Measurements from ENCODE around the gene DLD. TPM values are rescaled to one million over a fixed set of nuclear protein-coding genes. Genes with fewer than 3 reads are reported as not detected.
A peak's percentile ranks its signal among the peaks of the same experiment; 100 is the strongest.

DLD gene
- total and polyA plus RNA-seq, 9 of the 15 experiments (the other 6 are each of a cell fraction or from before 2014, with no cell fraction given) = 130 to 639 (median 247) TPM

DNA sequence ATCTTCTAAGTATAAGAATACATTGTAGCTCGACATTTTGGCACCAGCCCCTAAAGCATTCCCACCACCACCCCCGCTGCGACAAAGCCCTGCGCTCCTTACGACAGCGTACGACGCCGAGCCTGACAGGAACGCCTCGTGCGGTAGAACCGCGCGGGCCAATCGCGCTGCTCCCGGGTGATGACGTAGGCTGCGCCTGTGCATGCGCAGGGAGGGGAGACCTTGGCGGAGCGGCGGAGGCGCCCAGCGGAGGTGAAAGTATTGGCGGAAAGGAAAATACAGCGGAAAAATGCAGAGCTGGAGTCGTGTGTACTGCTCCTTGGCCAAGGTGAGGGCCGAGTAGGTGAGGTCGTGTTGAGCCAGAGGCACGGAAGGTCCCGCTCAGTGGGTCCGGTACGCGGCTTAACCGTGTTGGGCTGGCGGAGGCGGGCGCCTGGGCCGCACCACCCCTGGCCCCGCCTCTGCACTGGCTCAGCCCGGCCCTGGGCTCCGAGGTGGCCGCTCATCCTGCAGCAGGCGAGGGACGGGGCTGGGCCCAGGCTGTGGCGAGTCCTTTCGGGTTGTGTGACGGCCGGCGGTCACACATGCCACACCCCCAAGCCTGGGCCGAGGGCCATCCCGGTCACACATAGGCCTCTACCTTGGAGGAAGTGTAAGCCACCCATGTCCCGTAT, at the start of gene DLD (continued):
- TF ChIP-seq CREB1 (IDR thresholded peaks at IDR 0.05) = peak; percentile 95
- TF ChIP-seq CREB1 (CRISPR knock-in tag; IDR thresholded peaks at IDR 0.05) = peak; percentile 97
- no peak for TF ChIP-seq ZNF354B (CRISPR knock-in tag; IDR thresholded peaks at IDR 0.05)
- TF ChIP-seq YY1 (IDR thresholded peaks at IDR 0.05; ENCODE audit: borderline replicate concordance in 1 of 3, control insufficient read depth in 1 of 3, extremely low read depth in 1 of 3, insufficient read depth in 3 of 3, insufficient read length in 1 of 3, insufficient replicate concordance in 2 of 3, low read depth in 1 of 3, low read length in 2 of 3) = peak in 2 of 3 experiments; percentile 53 to 59
- TF ChIP-seq, protein P1, sequence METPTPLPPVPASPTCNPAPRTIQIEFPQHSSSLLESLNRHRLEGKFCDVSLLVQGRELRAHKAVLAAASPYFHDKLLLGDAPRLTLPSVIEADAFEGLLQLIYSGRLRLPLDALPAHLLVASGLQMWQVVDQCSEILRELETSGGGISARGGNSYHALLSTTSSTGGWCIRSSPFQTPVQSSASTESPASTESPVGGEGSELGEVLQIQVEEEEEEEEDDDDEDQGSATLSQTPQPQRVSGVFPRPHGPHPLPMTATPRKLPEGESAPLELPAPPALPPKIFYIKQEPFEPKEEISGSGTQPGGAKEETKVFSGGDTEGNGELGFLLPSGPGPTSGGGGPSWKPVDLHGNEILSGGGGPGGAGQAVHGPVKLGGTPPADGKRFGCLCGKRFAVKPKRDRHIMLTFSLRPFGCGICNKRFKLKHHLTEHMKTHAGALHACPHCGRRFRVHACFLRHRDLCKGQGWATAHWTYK (CRISPR knock-in tag; IDR thresholded peaks at IDR 0.05) = peak; percentile 37
- no peak for TF ChIP-seq MAFG (tag; conservative IDR thresholded peaks at IDR 0.05)
- TF ChIP-seq, protein P2, sequence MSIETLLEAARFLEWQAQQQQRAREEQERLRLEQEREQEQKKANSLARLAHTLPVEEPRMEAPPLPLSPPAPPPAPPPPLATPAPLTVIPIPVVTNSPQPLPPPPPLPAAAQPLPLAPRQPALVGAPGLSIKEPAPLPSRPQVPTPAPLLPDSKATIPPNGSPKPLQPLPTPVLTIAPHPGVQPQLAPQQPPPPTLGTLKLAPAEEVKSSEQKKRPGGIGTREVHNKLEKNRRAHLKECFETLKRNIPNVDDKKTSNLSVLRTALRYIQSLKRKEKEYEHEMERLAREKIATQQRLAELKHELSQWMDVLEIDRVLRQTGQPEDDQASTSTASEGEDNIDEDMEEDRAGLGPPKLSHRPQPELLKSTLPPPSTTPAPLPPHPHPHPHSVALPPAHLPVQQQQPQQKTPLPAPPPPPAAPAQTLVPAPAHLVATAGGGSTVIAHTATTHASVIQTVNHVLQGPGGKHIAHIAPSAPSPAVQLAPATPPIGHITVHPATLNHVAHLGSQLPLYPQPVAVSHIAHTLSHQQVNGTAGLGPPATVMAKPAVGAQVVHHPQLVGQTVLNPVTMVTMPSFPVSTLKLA (conservative IDR thresholded peaks at IDR 0.05) = peak; percentile 90 to 92
- TF ChIP-seq, protein P3, sequence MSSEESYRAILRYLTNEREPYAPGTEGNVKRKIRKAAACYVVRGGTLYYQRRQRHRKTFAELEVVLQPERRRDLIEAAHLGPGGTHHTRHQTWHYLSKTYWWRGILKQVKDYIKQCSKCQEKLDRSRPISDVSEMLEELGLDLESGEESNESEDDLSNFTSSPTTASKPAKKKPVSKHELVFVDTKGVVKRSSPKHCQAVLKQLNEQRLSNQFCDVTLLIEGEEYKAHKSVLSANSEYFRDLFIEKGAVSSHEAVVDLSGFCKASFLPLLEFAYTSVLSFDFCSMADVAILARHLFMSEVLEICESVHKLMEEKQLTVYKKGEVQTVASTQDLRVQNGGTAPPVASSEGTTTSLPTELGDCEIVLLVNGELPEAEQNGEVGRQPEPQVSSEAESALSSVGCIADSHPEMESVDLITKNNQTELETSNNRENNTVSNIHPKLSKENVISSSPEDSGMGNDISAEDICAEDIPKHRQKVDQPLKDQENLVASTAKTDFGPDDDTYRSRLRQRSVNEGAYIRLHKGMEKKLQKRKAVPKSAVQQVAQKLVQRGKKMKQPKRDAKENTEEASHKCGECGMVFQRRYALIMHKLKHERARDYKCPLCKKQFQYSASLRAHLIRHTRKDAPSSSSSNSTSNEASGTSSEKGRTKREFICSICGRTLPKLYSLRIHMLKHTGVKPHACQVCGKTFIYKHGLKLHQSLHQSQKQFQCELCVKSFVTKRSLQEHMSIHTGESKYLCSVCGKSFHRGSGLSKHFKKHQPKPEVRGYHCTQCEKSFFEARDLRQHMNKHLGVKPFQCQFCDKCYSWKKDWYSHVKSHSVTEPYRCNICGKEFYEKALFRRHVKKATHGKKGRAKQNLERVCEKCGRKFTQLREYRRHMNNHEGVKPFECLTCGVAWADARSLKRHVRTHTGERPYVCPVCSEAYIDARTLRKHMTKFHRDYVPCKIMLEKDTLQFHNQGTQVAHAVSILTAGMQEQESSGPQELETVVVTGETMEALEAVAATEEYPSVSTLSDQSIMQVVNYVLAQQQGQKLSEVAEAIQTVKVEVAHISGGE (CRISPR knock-in tag; IDR thresholded peaks at IDR 0.05) = no peak; a peak in 1 of 6 replicates
- TF ChIP-seq CBX3 (IDR thresholded peaks at IDR 0.05; ENCODE audit: borderline replicate concordance in 1 of 2, low read length in 2 of 2) = peak in 1 of 2 experiments; percentile 86; a peak in 1 of 3 replicates
- TF ChIP-seq E2F3 (CRISPR knock-in tag; IDR thresholded peaks at IDR 0.05) = peak; percentile 72; the same call in 1 of the 2 replicates
- TF ChIP-seq, protein P4, sequence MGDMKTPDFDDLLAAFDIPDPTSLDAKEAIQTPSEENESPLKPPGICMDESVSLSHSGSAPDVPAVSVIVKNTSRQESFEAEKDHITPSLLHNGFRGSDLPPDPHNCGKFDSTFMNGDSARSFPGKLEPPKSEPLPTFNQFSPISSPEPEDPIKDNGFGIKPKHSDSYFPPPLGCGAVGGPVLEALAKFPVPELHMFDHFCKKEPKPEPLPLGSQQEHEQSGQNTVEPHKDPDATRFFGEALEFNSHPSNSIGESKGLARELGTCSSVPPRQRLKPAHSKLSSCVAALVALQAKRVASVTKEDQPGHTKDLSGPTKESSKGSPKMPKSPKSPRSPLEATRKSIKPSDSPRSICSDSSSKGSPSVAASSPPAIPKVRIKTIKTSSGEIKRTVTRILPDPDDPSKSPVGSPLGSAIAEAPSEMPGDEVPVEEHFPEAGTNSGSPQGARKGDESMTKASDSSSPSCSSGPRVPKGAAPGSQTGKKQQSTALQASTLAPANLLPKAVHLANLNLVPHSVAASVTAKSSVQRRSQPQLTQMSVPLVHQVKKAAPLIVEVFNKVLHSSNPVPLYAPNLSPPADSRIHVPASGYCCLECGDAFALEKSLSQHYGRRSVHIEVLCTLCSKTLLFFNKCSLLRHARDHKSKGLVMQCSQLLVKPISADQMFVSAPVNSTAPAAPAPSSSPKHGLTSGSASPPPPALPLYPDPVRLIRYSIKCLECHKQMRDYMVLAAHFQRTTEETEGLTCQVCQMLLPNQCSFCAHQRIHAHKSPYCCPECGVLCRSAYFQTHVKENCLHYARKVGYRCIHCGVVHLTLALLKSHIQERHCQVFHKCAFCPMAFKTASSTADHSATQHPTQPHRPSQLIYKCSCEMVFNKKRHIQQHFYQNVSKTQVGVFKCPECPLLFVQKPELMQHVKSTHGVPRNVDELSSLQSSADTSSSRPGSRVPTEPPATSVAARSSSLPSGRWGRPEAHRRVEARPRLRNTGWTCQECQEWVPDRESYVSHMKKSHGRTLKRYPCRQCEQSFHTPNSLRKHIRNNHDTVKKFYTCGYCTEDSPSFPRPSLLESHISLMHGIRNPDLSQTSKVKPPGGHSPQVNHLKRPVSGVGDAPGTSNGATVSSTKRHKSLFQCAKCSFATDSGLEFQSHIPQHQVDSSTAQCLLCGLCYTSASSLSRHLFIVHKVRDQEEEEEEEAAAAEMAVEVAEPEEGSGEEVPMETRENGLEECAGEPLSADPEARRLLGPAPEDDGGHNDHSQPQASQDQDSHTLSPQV (IDR thresholded peaks at IDR 0.05) = peak; percentile 82
- peak; percentile 79 for TF ChIP-seq GABPB1 (CRISPR knock-in tag; IDR thresholded peaks at IDR 0.05)
- no peak for TF ChIP-seq FOXJ3 (CRISPR knock-in tag; IDR thresholded peaks at IDR 0.05)
- peak; percentile 76; the same call in 1 of the 2 replicates for TF ChIP-seq NBN (IDR thresholded peaks at IDR 0.05; ENCODE audit: low read depth)
- no peak for TF ChIP-seq EZH2 (IDR thresholded peaks at IDR 0.05; ENCODE audit: borderline replicate concordance, low read depth, low read length)
